SK-N-SH treated with all-trans-retinoic acid at 6 μM for 48 hours (cell line): ENCODE results near the gene PTPRD.

Experiments
- TOX ChIP-seq: fragments of 250-450 bp; sonication (Bioruptor Pico); IDR thresholded peaks from 2 replicates; pipeline ENCODE4 v1.8.0; 2021; ENCODE audit warnings: mild to moderate bottlenecking, moderate library complexity, borderline replicate concordance
- ZFP3 ChIP-seq: fragments of 250-450 bp; sonication (Bioruptor Pico); IDR thresholded peaks from 2 replicates; pipeline ENCODE4 v1.5.0; 2020; ENCODE audit warnings: mild to moderate bottlenecking, moderate library complexity
- TF ChIP-seq, protein P1 (sequence below): fragments of 250-450 bp; sonication (Bioruptor Pico); IDR thresholded peaks from 2 replicates; pipeline ENCODE4 v1.8.0; 2021; ENCODE audit warnings: low read depth, mild to moderate bottlenecking, moderate library complexity, borderline replicate concordance

DNA sequence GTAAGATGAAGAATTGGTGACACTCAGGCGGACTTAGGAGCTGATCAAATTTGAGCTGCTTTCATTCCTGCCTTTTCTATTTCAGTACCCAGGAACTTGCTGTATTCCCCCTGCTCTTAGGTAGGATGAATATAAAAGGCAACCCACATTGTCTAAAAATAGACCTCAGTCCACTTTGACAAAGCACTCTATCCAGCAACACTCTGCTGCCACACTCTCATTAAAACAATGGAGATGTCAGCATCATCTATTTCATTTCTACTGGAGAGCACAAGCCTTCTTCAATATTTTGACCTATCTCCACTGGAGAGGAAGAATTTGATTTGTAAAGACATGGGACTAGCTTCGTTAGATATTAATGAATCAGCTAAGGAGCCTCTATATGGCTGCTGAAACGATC is 468.4 kb downstream of the PTPRD start:
- no peak for TF ChIP-seq TOX (CRISPR knock-in tag)
- TF ChIP-seq, protein P1, sequence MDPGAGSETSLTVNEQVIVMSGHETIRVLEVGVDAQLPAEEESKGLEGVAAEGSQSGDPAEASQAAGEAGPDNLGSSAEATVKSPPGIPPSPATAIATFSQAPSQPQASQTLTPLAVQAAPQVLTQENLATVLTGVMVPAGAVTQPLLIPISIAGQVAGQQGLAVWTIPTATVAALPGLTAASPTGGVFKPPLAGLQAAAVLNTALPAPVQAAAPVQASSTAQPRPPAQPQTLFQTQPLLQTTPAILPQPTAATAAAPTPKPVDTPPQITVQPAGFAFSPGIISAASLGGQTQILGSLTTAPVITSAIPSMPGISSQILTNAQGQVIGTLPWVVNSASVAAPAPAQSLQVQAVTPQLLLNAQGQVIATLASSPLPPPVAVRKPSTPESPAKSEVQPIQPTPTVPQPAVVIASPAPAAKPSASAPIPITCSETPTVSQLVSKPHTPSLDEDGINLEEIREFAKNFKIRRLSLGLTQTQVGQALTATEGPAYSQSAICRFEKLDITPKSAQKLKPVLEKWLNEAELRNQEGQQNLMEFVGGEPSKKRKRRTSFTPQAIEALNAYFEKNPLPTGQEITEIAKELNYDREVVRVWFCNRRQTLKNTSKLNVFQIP: no peak
- no peak for TF ChIP-seq ZFP3
